ENCODE measurements around the gene EML6. TPM values are rescaled to one million over a fixed set of nuclear protein-coding genes. Genes with fewer than 3 reads are reported as not detected.
A peak's percentile ranks its signal among the peaks of the same experiment; 100 is the strongest.

The EML6 gene
- total RNA-seq, 1 donor from 2014 or later = 2.5 TPM

GRCh38 chr2:55010149-55010591, 286.7 kb downstream of the EML6 start:
- Histone ChIP-seq H3K9me3 (no peaks in the 10 kb centered on the region), H3K27ac (peak overlapping the region; percentile 68), H3K36me3 (no peaks in the 10 kb centered on the region), H3K27me3 (ENCODE audit: low read depth) (no peaks in the 10 kb centered on the region), H3K4me3 (peak overlapping the region; percentile 46), H3K4me1 (peaks cover 90% of the 10 kb centered on the region)
- no peak for TF ChIP-seq CTCF (IDR thresholded peaks at IDR 0.05)
- peak; percentile 63 for DNase-seq
- peak; percentile 86 to 95 for ATAC-seq
- intact Hi-C loops (cut with DNase I) = no loop called here

DNA sequence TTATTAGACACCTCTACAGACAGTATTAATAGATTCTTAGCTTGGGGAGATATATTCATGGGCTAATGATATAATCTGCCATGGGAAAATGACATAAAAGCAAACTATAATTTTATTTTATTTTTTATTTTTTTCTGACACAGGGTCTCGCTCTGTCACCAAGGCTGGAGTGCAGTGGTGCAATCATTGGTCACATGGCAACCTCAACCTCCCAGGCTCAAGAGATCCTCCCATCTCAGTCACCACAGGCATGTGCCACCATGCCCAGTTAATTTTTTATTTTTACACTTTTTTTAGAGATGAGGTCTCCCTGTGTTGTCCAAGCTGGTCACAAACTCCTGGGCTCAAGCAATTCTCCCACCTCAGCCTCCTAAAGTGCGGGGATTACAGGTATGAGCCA, 287.5 kb downstream of the EML6 start:
- H3K9me3 ChIP-seq = no peaks in the 10 kb centered on the region
- no peaks in the 10 kb centered on the region for H3K36me3 ChIP-seq
- peak; percentile 58 for DNase-seq
- no peak for TF ChIP-seq CTCF (IDR thresholded peaks at IDR 0.05)
- intact Hi-C loops (cut with DNase I) = no loop called here
- H3K4me3 ChIP-seq = no peak overlapping the region
- peak overlapping the region; percentile 68 for H3K27ac ChIP-seq
- ATAC-seq = peak; percentile 75 to 79
- H3K4me1 ChIP-seq = peaks cover 92% of the 10 kb centered on the region
- H3K27me3 ChIP-seq (ENCODE audit: low read depth) = no peaks in the 10 kb centered on the region

DNA sequence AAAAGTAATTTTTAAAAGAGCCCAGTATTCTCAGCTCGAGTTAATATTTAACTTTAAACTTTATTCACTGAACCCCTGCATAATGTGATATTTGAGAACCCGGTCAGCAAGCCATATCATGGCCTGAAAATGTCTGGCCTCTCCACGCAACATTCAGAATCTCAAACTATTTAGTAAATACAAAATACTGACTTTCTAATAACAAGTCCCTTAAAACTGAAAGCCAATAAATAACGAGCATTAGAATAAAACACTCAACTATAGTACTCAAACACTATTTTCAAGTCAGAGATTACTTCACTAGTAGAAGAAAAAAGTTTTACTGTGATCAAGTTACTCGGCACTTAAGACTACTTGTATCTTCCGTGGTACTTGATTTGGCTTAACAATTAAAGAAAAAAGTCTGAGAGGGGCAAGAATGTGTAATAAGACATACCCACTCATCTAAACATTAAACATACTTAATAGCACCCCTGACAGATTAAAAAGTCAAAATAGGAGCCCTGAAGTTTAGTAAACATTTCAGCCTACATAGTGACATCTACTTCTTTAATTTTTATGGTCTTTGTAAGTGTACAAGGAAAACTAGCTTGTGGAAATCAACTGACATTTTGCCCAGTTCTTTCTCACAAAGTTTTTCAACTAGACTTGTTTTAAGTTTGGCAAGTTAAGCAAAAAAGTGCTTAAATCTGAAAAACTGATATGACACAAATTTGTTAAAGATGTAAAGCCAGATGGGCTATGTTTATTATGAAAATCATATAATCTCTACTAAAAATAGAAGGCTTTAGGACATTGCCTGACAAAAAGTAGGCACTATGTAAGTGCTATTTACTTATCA, 288.6 kb downstream of the EML6 start:
- H3K36me3 ChIP-seq = no peaks in the 10 kb centered on the region
- H3K4me1 ChIP-seq = peaks cover 80% of the 10 kb centered on the region
- TF ChIP-seq CTCF (IDR thresholded peaks at IDR 0.05) = no peak
- no peaks in the 10 kb centered on the region for H3K9me3 ChIP-seq
- intact Hi-C loops (cut with DNase I) = no loop called here
- peak overlapping the region; percentile 68 for H3K27ac ChIP-seq
- no peaks in the 10 kb centered on the region for H3K27me3 ChIP-seq (ENCODE audit: low read depth)
- H3K4me3 ChIP-seq = peak overlapping the region; percentile 6
- DNase-seq (no peak), ATAC-seq (no peak)

DNA sequence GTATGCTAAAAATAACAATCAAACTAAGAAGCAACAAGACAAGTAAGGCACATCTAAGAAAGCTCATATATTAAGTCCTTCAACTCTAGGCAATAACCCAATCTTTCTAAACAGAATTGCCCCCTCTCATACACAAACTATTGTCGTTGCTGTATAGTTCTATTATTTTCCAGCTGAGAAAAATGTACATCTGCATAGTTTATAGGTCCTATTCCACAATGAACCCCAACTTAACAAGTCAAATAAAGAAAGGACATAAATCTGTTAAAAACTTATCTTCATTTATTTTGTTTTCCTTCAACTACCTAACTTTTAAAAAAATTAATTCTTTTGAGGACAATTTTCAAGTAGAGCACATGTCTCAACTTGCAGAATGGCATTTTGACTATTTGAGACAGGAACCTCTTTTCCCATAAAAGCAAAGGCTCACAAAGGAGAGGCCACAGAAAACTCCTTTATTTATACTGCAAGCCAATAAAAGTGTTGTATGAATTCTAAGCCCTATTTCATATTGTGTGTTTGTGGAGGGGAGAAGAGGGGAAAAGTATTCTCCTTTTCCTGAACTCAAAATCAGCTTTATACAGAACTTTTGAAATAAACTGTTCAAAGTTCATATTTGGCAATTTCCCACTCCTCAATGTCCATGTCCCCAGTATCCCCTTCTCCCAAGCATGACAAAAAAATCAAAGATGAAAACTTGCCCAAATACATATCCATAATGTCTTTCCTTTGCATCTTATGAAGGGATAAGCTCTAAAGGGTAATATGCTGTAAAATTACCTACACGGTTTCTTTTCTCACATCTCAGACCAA, 289.4 kb downstream of the EML6 start:
- no peak overlapping the region for H3K4me3 ChIP-seq
- TF ChIP-seq CTCF (IDR thresholded peaks at IDR 0.05) = no peak
- intact Hi-C loops (cut with DNase I) = no loop called here
- no peak for ATAC-seq
- no peaks in the 10 kb centered on the region for H3K9me3 ChIP-seq
- DNase-seq = no peak
- H3K27me3 ChIP-seq (ENCODE audit: low read depth) = no peaks in the 10 kb centered on the region
- H3K27ac ChIP-seq = peak overlapping the region; percentile 68
- peaks cover 80% of the 10 kb centered on the region for H3K4me1 ChIP-seq
- no peaks in the 10 kb centered on the region for H3K36me3 ChIP-seq

DNA sequence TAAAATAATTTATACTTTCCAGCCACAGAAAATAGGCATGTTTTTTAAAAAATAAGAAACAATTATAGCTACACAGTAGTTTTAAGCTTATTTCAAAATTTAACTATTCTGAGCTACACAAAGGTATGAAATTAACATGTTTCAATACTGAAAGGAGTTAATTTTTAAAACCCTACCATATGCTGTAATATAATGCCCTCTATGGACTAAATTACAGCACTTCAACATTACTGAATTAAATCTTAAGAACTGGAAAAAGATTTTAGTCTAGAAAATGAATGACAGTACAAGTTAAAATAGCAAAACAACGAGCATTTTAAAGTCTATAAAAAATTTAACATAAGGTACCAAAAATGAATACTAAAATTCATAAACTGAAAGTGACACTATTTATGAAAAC, 290.5 kb downstream of the EML6 start:
- no peaks in the 10 kb centered on the region for H3K36me3 ChIP-seq
- H3K27me3 ChIP-seq (ENCODE audit: low read depth) = no peaks in the 10 kb centered on the region
- TF ChIP-seq CTCF (IDR thresholded peaks at IDR 0.05) = no peak
- no peak overlapping the region for H3K4me3 ChIP-seq
- peaks cover 83% of the 10 kb centered on the region for H3K4me1 ChIP-seq
- H3K9me3 ChIP-seq = peaks cover 3% of the 10 kb centered on the region
- ATAC-seq (no peak), DNase-seq (no peak)
- intact Hi-C loops (cut with DNase I) = no loop called here
- H3K27ac ChIP-seq = no peak overlapping the region
